Esophagus muscularis mucosa (tissue), 4 donors: Measurements from ENCODE around the gene ELMO3.

Source experiments
- CTCF ChIP-seq, 3 experiments: fragments of 200-600 bp in 2 of 3; fragments of 450-650 bp in 1 of 3; sonication (generic) in 2 of 3; IDR thresholded peaks; one replicate each; pipeline ENCODE4 v1.5.1; 2017 to 2019; ENCODE audit warnings: antibody characterized with exemption in 3 of 3, mild to moderate bottlenecking in 2 of 3, moderate library complexity in 1 of 3
- EP300 ChIP-seq: sonication (generic); formaldehyde crosslinking; IDR thresholded peaks from one replicate; pipeline ENCODE4 v1.6.1; 2017; ENCODE audit warnings: antibody characterized with exemption
- POLR2A ChIP-seq: fragments of 450-650 bp; IDR thresholded peaks from one replicate; pipeline ENCODE4 v1.6.1; 2017; ENCODE audit warnings: antibody characterized with exemption, moderate library complexity, mild to moderate bottlenecking, low read depth
- POLR2AphosphoS5 ChIP-seq, 2 donors: sonication (generic); formaldehyde crosslinking; IDR thresholded peaks; one replicate each; pipeline ENCODE4 v1.6.1; 2017; ENCODE audit warnings: antibody characterized with exemption in 2 of 2

DNA sequence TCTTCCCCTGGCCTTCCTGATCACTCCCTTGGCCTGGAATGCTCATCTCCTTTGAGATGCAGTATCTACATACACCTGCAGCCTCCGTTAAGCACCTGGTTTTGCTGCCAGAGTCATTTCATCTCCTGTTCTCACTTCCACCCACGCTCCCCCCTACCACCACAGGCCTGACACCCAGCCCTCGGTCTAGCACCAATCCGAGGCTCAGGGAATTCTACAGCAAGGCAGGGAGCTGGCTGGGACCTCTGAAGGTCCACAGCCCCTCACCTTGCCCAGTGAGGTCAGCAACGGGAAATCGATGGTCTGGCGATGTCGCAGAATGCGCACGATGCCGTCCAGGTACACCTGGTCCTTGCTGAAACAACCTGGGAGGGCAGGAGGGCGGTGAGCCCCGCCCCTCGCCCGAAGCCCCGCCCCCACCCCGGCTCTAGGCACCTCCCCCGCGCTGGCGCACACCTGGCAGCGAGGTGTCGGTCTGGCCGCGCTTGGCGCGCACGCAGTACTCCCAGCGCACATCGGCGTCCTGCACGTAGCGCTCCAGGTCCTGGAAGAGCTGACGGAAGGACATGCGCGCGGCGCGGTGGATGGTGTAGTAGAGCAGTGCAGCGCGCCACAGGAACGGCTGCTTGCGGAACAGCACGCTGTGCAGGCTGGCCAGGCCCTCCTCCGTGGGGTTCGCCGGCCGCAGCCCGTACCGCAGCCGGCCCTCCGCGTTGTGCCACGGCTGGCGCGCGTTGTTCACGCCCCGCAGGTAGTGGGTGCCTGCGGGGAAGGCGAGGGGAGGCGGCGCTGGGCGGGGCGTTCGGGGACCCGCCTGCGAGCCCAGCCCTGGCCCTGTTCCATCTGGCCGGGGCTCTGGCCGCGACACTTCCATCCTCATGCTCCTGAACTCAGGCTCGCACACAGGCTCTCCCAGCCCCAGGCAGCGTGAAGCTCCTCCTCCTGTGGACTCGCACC is 20.9 kb upstream of the ELMO3 start:
- TF ChIP-seq POLR2AphosphoS5 (IDR thresholded peaks at IDR 0.05) (peak; percentile 65 to 68), CTCF (IDR thresholded peaks at IDR 0.05) (peak in 1 of 3 experiments; percentile 30), POLR2A (no peak), EP300 (no peak)
